RWPE1 (cell line): ENCODE data around the gene PRR5.
"Not testable (repeated sequence)": the region's sequence is repeated elsewhere in the genome, so short reads cannot be mapped to it uniquely, and the experiment has no call there.

Experiments
- CTCF ChIA-PET: fragments of 350-600 bp; sonication (Branson Sonifier 250); formaldehyde crosslinking; extraction: SDS; loops from one replicate; lab custom pipeline; 2021; lab: Yijun Ruan, JAX
- POLR2A ChIA-PET: fragments of 400-600 bp; formaldehyde crosslinking; extraction: SDS; loops from one replicate; lab custom pipeline; 2020; ENCODE audit warnings: antibody characterized with exemption; ENCODE audit not compliant: low non-redundant PET; lab: Yijun Ruan, JAX
- DNase-seq: peaks from one replicate; pipeline ENCODE4 v3.0.0; 2012; ENCODE audit warnings: low spot score
- H3K27ac ChIP-seq: fragments of 450-650 bp; 2 replicates; pipeline ENCODE4 v1.5.1; 2017
- TF ChIP-seq, protein P1 (sequence below): fragments of 450-650 bp; conservative IDR thresholded peaks from 2 replicates; pipeline ENCODE4 v1.5.1; 2017; ENCODE audit warnings: low read depth, mild to moderate bottlenecking

Gene PRR5

GRCh38 chr22:44739024-44739423, 37.0 kb downstream of the PRR5 start:
- no peak for DNase-seq
- no peak overlapping the region for H3K27ac ChIP-seq
- ChIA-PET CTCF (interaction anchor here (0.6 kb wide), 2 partner anchors 43 to 47 kb away, joined by 3 read pairs; no protein-coding TSS in a partner anchor), POLR2A (no interaction called here)
- TF ChIP-seq, protein P1, sequence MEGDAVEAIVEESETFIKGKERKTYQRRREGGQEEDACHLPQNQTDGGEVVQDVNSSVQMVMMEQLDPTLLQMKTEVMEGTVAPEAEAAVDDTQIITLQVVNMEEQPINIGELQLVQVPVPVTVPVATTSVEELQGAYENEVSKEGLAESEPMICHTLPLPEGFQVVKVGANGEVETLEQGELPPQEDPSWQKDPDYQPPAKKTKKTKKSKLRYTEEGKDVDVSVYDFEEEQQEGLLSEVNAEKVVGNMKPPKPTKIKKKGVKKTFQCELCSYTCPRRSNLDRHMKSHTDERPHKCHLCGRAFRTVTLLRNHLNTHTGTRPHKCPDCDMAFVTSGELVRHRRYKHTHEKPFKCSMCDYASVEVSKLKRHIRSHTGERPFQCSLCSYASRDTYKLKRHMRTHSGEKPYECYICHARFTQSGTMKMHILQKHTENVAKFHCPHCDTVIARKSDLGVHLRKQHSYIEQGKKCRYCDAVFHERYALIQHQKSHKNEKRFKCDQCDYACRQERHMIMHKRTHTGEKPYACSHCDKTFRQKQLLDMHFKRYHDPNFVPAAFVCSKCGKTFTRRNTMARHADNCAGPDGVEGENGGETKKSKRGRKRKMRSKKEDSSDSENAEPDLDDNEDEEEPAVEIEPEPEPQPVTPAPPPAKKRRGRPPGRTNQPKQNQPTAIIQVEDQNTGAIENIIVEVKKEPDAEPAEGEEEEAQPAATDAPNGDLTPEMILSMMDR: no peak

- POLR2A ChIA-PET, H3K27ac ChIP-seq, CTCF ChIA-PET: not testable (repeated sequence)
- peak; percentile 26 for DNase-seq
Observed at GRCh38 chr22:44739666-44740065, 37.7 kb downstream of the PRR5 start.

GRCh38 chr22:44740307-44740706, 38.3 kb downstream of the PRR5 start:
- TF ChIP-seq, protein P1: no peak
- no peak overlapping the region for H3K27ac ChIP-seq
- ChIA-PET POLR2A (no interaction called here), CTCF (interaction anchor here (0.6 kb wide), 1 partner anchor 1508 kb away, joined by 4 read pairs; no protein-coding TSS in a partner anchor)
- DNase-seq: no peak

DNA sequence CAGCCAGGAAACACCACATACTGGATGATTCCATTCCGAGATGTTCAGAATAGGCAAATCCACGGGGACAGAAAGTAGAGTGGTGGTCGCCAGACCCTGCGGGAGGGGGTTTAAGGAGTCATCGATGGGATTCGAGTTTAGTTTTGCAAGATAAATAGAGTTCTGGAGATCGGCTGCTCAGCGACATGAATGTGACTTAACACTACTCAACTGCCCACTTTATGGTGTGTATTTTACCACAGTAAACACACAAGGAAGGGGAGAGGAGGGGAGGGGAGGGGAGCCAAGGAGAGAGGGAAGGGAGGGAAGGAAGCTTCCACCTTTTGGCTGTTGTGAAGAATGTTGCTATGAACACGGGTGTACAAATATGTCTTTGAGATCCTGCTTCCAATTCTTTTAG, 39.9 kb downstream of the PRR5 start:
- POLR2A ChIA-PET: no interaction called here
- H3K27ac ChIP-seq: no peak overlapping the region
- DNase-seq: no peak
- TF ChIP-seq, protein P1: no peak
- CTCF ChIA-PET: no interaction called here

DNA sequence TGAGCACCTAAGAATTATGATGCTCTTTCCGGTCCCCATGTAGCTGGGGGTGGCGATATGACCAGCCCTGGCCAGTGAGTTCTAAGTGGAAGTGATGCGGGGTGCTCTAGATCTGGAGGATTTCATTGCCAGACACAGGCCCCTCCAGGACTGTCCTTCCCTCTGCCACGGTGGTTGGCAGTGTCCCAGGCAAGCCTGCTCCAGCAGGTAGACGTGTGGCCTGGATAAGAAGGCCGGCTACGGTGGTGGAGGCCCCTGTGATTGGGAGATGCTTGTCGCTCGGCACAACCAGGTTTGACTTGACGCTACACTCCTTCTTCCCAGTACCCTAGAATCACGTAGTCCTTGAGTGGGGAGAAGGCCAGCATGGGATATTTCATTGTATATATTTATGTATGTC, 41.2 kb downstream of the PRR5 start:
- TF ChIP-seq, protein P1: no peak
- DNase-seq: no peak
- CTCF ChIA-PET: no interaction called here
- POLR2A ChIA-PET: no interaction called here
- H3K27ac ChIP-seq: no peak overlapping the region

DNA sequence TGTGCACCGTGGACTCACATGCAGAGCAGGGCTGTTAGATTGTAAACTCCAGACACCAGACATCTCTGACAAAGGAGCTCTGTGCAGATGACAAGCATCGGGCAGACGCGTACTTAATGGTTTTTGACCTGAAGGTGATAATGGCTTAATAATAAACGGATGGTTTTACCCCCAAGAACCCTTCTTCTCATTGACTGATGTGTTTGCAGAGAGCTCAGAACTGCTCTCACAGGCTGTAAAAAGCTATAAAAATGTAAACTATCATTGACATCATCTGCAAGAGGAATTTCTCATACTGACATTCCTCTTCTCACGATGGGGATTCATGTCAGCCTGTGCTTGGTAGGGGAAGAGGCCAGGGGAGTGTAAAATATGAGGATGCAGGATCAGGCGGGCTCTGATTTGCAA, 41.8 kb downstream of the PRR5 start:
- POLR2A ChIA-PET: no interaction called here
- TF ChIP-seq, protein P1: no peak
- no peak overlapping the region for H3K27ac ChIP-seq
- DNase-seq: no peak
- CTCF ChIA-PET: no interaction called here

DNA sequence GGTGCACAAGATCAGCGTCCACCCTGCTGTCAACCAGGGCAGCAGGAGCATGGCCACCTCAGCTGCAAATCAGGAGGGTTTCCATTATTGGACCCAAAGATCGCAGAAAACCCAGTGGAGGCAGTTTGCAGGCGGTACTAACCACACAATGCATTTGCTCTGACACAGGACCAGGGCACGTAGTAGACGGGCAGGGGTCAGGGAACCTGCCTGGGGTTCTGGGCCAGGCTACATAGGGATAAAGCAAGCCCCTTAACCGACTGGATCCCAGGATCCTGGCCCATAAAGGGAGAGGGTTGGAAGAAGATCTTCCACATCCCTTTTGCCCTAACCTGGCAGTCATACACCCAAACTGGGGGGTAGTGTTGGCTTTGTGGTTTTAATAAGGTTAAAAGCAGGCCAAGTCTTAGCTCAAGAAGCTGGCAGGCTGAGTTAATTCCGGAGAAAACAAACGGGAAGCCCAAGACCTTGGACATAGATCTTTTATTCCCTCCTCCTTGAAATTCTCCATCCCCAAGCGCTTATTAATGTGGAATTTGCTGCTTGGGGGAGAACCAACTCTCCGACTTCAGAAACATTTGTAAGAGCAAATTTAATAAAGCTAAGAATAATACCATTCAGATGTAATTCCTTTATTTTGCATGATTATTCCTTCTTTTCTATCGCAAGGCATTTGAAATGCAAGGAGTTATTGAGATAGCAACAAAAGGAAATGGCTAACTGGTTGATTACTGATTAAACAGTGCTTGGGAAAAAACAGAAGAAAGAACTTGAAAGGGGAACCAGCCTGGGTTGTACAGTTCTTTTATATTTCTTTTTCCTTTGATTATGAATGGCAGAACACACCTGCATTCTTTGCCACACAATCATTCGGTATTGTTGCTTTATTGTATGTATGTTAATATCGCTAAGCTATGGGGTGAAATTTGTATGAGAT, 44.1 kb downstream of the PRR5 start:
- ChIA-PET POLR2A (interaction anchor here (0.6 kb wide), 1 partner anchor 80 kb away, joined by 6 read pairs; no protein-coding TSS in a partner anchor), CTCF (interaction anchor here (0.6 kb wide), 1 partner anchor 75 kb away, joined by 3 read pairs; no protein-coding TSS in a partner anchor)
- H3K27ac ChIP-seq: no peak overlapping the region
- TF ChIP-seq, protein P1: no peak
- DNase-seq: no peak

DNA sequence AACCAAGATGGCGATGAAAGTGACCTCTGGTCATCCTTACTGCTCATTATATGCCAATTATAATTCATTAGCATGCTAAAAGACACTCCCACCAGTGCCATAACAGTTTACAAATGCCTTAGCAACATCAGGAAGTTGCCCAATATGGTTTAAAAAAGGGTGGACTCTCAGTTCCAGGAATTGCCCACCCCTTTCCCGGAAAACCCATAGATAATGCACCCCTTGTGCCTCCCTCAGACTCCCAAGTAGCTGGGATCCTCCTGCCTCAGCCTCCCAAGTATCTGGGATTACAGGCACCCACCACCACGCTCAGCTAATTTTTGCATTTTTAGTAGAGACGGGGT, 45.8 kb downstream of the PRR5 start:
- POLR2A ChIA-PET, H3K27ac ChIP-seq, DNase-seq, CTCF ChIA-PET: not testable (repeated sequence)
